ENCODE measurements around the gene MYH9. TPM values are rescaled to one million over a fixed set of nuclear protein-coding genes. Genes with fewer than 3 reads are reported as not detected.

Gene MYH9
- 100 to 1,000 TPM; 304 to 366 (median 322) TPM for total RNA-seq

GRCh38 chr22:36387959-36388726 is at the start of gene MYH9:
Gene MYH9 (minus strand): TSS chr22:36387967. CDS start chr22:36349236, 38,731 bp downstream.
- no peaks in the 10 kb centered on the region for H3K27me3 ChIP-seq

GRCh38 chr22:36435516-36436415 is 48.0 kb upstream of the MYH9 start:
- ATAC-seq, result peak; percentile 8
- no peak overlapping the region for H3K27ac ChIP-seq
- no peak overlapping the region for H3K4me3 ChIP-seq
- no peaks in the 10 kb centered on the region for H3K36me3 ChIP-seq
- H3K4me1 ChIP-seq, result peaks cover 0 to 7% (median 0%) of the 10 kb centered on the region in 3 donors
- TF ChIP-seq POLR2A (IDR thresholded peaks at IDR 0.05) (no peak), EP300 (IDR thresholded peaks at IDR 0.05) (no peak), POLR2AphosphoS5 (IDR thresholded peaks at IDR 0.05) (no peak), CTCF (IDR thresholded peaks at IDR 0.05) (no peak)
- no peaks in the 10 kb centered on the region for H3K27me3 ChIP-seq
- H3K9me3 ChIP-seq, result no peaks in the 10 kb centered on the region
- WGBS, 2 donors (ENCODE audit: low coverage in 1 of 2), result 74 to 75% methylated on average over 14 to 16 of the region's 16 CpGs

More at GRCh38 chr22:36387959-36388726, at the start of gene MYH9:
- H3K4me3 ChIP-seq, result peak within 1 kb of the TSS; percentile 89 to 100
- 0 to 3% methylated on average over 13 to 18 of the region's 52 CpGs for WGBS, 2 donors (ENCODE audit: low coverage in 1 of 2)
- peaks cover 0 to 2% of the 10 kb centered on the region in 2 donors for H3K36me3 ChIP-seq
- ATAC-seq, result peak; percentile 91
- H3K4me1 ChIP-seq, result peaks cover 0 to 39% (median 13%) of the 10 kb centered on the region in 3 donors
- no peaks in the 10 kb centered on the region for H3K9me3 ChIP-seq
- H3K27ac ChIP-seq, result peak within 1 kb of the TSS; percentile 96 to 100 (median 100)
- no peak for TF ChIP-seq CTCF (IDR thresholded peaks at IDR 0.05)
- peak; percentile 21 for TF ChIP-seq POLR2AphosphoS5 (IDR thresholded peaks at IDR 0.05)

GRCh38 chr22:36433318-36434231 is 45.8 kb upstream of the MYH9 start:
- H3K4me1 ChIP-seq, result peaks cover 0 to 7% (median 0%) of the 10 kb centered on the region in 3 donors
- WGBS, 2 donors (ENCODE audit: low coverage in 1 of 2), result 33 to 86% methylated on average over 2 to 9 of the region's 14 CpGs
- H3K27me3 ChIP-seq, result no peaks in the 10 kb centered on the region
- H3K4me3 ChIP-seq, result no peak overlapping the region
- H3K9me3 ChIP-seq, result no peaks in the 10 kb centered on the region
- no peaks in the 10 kb centered on the region for H3K36me3 ChIP-seq
- ATAC-seq, result no peak
- H3K27ac ChIP-seq, result no peak overlapping the region
- no peak for TF ChIP-seq EP300 (IDR thresholded peaks at IDR 0.05)
- no peak for TF ChIP-seq POLR2AphosphoS5 (IDR thresholded peaks at IDR 0.05)
- no peak for TF ChIP-seq POLR2A (IDR thresholded peaks at IDR 0.05)
- TF ChIP-seq CTCF (IDR thresholded peaks at IDR 0.05), result no peak

GRCh38 chr22:36432592-36433317 is 45.0 kb upstream of the MYH9 start:
- ATAC-seq, result no peak
- H3K4me3 ChIP-seq, result no peak overlapping the region
- no peak overlapping the region for H3K27ac ChIP-seq

More at GRCh38 chr22:36432592-36433317, 45.0 kb upstream of the MYH9 start:
- Histone ChIP-seq H3K4me1 (peaks cover 0 to 7% (median 0%) of the 10 kb centered on the region in 3 donors), H3K9me3 (no peaks in the 10 kb centered on the region), H3K36me3 (no peaks in the 10 kb centered on the region), H3K27me3 (no peaks in the 10 kb centered on the region)
- WGBS, 2 donors (ENCODE audit: low coverage in 1 of 2), result 67 to 86% methylated on average over 4 to 13 of the region's 15 CpGs
- TF ChIP-seq EP300 (IDR thresholded peaks at IDR 0.05) (no peak), CTCF (IDR thresholded peaks at IDR 0.05) (no peak), POLR2A (IDR thresholded peaks at IDR 0.05) (no peak), POLR2AphosphoS5 (IDR thresholded peaks at IDR 0.05) (no peak)
